Measurements from ENCODE around the gene SNX24. TPM values are rescaled to one million over a fixed set of nuclear protein-coding genes. Genes with fewer than 3 reads are reported as not detected.

Gene SNX24
- total and polyA plus RNA-seq, 2 of the 4 experiments (the other 2 are of a cell fraction) = 13.8 to 15.0 TPM

DNA sequence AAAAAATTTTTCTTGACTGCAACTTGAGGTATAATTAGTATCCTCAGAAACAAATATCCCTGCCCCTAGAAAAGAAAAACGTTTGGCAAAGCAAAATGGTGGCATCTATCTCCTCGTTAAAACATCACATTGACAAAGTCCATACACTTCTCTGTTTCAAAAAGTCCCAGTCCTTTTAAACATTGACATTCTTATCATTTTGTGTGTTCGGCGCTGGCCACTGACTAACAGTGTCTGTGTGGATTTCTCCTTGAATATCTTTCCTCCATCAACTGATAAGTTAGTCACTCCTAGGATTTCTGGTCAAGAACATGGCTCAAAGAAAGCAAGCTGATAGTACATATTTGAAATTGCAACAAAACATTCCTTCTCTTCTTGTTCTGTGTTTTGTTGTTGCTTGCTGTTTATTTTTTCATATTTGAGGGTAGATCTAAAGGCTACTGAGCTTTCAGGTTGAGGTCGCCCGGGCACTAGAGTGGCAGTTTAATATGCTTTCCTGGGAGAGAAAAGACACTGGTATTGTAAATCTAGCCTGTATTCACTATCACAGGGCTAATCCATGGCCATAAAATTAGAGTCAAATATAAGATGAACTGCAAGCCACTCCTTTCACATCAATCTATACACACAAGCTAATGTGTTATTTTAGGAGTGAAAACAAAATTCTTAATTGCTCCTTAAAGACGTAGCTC is 199.7 kb downstream of the SNX24 start:
- no peak overlapping the region for H4K91ac ChIP-seq (ENCODE audit: insufficient read depth, low read depth, low read length)
- no peak overlapping the region for H3K27ac ChIP-seq (ENCODE audit: insufficient read depth, low read length)
- H2BK15ac ChIP-seq (ENCODE audit: low read depth, low read length) = no peak overlapping the region
- no peaks in the 10 kb centered on the region for H3K9me1 ChIP-seq (ENCODE audit: insufficient read depth, low read length)
- H3K4me2 ChIP-seq (ENCODE audit: low read depth, low read length) = no peak overlapping the region
- no TSS peak for BruUV-seq (replicated peaks)
- H2BK5ac ChIP-seq (ENCODE audit: low read depth, low read length, poor library complexity, severe bottlenecking) = no peak overlapping the region
- no peak for ATAC-seq (ENCODE audit: low read depth)
- in situ Hi-C loops (cut with MboI; ENCODE audit: low sequenced_read_pairs) = no loop called here
- DNase-seq = no peak
- H2AK9ac ChIP-seq (replicated peaks; ENCODE audit: low read depth, low read length, poor library complexity) = no peak overlapping the region
- intact Hi-C loops (cut with micrococcal nuclease) = no loop called here
- no peak overlapping the region for H2BK120ac ChIP-seq (ENCODE audit: low read depth, low read length)
- no peaks in the 10 kb centered on the region for H4K20me1 ChIP-seq (ENCODE audit: insufficient read depth, low read length)
- no peak overlapping the region for H3K14ac ChIP-seq (replicated peaks; ENCODE audit: low read depth, low read length)
- no peak overlapping the region for H3K4ac ChIP-seq (ENCODE audit: low read depth, low read length)
- no peaks in the 10 kb centered on the region for H3K27me3 ChIP-seq (ENCODE audit: control insufficient read depth, insufficient read depth, low read length)
- H3K79me1 ChIP-seq (ENCODE audit: low read depth in 1 of 2, low read length in 2 of 2) = no peaks in the 10 kb centered on the region
- TF ChIP-seq BHLHE40 (IDR thresholded peaks at IDR 0.05; ENCODE audit: low read depth, low read length) (no peak), RFX5 (IDR thresholded peaks at IDR 0.05; ENCODE audit: low read depth, low read length) (no peak)
- no peak overlapping the region for H3K18ac ChIP-seq (ENCODE audit: low read depth, low read length)
- H3K9ac ChIP-seq (ENCODE audit: low read depth, low read length) = no peak overlapping the region
- no peaks in the 10 kb centered on the region for H3K9me3 ChIP-seq (ENCODE audit: control insufficient read depth, insufficient read depth, low read length)
- 71% methylated on average over 1 of the region's 7 CpGs; no CpG with 5 or more reads in 1 of the 2 experiments for WGBS, 2 experiments (ENCODE audit: extremely low coverage in 2 of 2, insufficient read length in 1 of 2)
- POLR2A ChIA-PET (ENCODE audit: unreplicated experiment) = interaction anchor here (0.6 kb wide), 1 partner anchor 47 kb away, joined by 5 read pairs; no protein-coding TSS in a partner anchor
- dilution Hi-C loops (cut with HindIII; ENCODE audit: low sequenced_read_pairs, unreplicated experiment) = no loop called here
- H3K56ac ChIP-seq (ENCODE audit: extremely low read depth, insufficient read depth, low read length) = no peak overlapping the region
- CTCF ChIA-PET = no interaction called here
- no peak overlapping the region for H2AFZ ChIP-seq (replicated peaks; ENCODE audit: low read length, poor library complexity)
- H3K36me3 ChIP-seq (ENCODE audit: control insufficient read depth, insufficient read depth, low read length) = no peaks in the 10 kb centered on the region
- no peaks in the 10 kb centered on the region for H3K4me1 ChIP-seq (ENCODE audit: control insufficient read depth, insufficient read depth, low read length)
- no peak overlapping the region for H4K5ac ChIP-seq (ENCODE audit: low read depth, low read length)
- H4K8ac ChIP-seq (ENCODE audit: low read depth in 2 of 2, low read length in 2 of 2) = no peak overlapping the region
- no peak overlapping the region for H3K4me3 ChIP-seq (ENCODE audit: insufficient read depth, low read depth, low read length)
- H2AK5ac ChIP-seq (ENCODE audit: low read depth, low read length) = no peak overlapping the region
- no peak overlapping the region for H2BK20ac ChIP-seq (ENCODE audit: low read depth, low read length)
- no peak overlapping the region for H3K23ac ChIP-seq (ENCODE audit: low read depth, low read length)
